ENCODE data around the gene MYO1A. TPM values are rescaled to one million over a fixed set of nuclear protein-coding genes. Genes with fewer than 3 reads are reported as not detected.

The MYO1A gene
- total and polyA plus RNA-seq, 2 of the 13 experiments (the other 11 are each of a cell fraction or from before 2014, with no cell fraction given), result 5.3 to 6.0 TPM

- TF ChIP-seq THAP8 (CRISPR knock-in tag; IDR thresholded peaks at IDR 0.05; ENCODE audit: borderline replicate concordance), result no peak
- TF ChIP-seq, protein P1, sequence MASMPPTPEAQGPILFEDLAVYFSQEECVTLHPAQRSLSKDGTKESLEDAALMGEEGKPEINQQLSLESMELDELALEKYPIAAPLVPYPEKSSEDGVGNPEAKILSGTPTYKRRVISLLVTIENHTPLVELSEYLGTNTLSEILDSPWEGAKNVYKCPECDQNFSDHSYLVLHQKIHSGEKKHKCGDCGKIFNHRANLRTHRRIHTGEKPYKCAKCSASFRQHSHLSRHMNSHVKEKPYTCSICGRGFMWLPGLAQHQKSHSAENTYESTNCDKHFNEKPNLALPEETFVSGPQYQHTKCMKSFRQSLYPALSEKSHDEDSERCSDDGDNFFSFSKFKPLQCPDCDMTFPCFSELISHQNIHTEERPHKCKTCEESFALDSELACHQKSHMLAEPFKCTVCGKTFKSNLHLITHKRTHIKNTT (CRISPR knock-in tag; IDR thresholded peaks at IDR 0.05), result no peak
- no peak for TF ChIP-seq ZNF512B (CRISPR knock-in tag; IDR thresholded peaks at IDR 0.05; ENCODE audit: borderline replicate concordance)
- TF ChIP-seq, protein P2, sequence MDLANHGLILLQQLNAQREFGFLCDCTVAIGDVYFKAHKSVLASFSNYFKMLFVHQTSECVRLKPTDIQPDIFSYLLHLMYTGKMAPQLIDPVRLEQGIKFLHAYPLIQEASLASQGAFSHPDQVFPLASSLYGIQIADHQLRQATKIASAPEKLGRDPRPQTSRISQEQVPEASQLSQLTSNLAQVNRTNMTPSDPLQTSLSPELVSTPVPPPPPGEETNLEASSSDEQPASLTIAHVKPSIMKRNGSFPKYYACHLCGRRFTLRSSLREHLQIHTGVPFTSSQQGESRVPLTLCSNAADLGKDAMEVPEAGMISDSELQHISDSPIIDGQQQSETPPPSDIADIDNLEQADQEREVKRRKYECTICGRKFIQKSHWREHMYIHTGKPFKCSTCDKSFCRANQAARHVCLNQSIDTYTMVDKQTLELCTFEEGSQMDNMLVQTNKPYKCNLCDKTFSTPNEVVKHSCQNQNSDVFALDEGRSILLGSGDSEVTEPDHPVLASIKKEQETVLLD (CRISPR knock-in tag; IDR thresholded peaks at IDR 0.05; ENCODE audit: low read depth), result no peak; the same call in 1 of the 2 replicates
- 0 out of 2 replicates have a peak, but pooled peaks have one; percentile 73 for TF ChIP-seq NKX3-1 (CRISPR knock-in tag; IDR thresholded peaks at IDR 0.05)
- TF ChIP-seq, protein P3, sequence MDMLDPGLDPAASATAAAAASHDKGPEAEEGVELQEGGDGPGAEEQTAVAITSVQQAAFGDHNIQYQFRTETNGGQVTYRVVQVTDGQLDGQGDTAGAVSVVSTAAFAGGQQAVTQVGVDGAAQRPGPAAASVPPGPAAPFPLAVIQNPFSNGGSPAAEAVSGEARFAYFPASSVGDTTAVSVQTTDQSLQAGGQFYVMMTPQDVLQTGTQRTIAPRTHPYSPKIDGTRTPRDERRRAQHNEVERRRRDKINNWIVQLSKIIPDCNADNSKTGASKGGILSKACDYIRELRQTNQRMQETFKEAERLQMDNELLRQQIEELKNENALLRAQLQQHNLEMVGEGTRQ (IDR thresholded peaks at IDR 0.05; ENCODE audit: low read depth, low read length), result peak; percentile 73
- TF ChIP-seq, protein P3 (CRISPR knock-in tag; IDR thresholded peaks at IDR 0.05; ENCODE audit: borderline replicate concordance), result peak; percentile 56; the same call in 1 of the 2 replicates
- TF ChIP-seq U2AF2 (IDR thresholded peaks at IDR 0.05; ENCODE audit: low read depth, low read length), result no peak
- TF ChIP-seq ZNF775 (CRISPR knock-in tag; IDR thresholded peaks at IDR 0.05; ENCODE audit: borderline replicate concordance), result no peak
- TF ChIP-seq ZNF142 (CRISPR knock-in tag; IDR thresholded peaks at IDR 0.05), result peak; percentile 83; the same call in 1 of the 2 replicates
- TF ChIP-seq NFRKB (IDR thresholded peaks at IDR 0.05), result no peak
These were observed 38.7 kb upstream of the MYO1A start, which contains the start of gene NAB2 (continued) for GRCh38 chr12:57088354-57089270.

Measured in HepG2 (cell line).